Measurements from ENCODE around the gene IL17RE. TPM values are rescaled to one million over a fixed set of nuclear protein-coding genes. Genes with fewer than 3 reads are reported as not detected.
"Not testable (repeated sequence)": the region's sequence is repeated elsewhere in the genome, so short reads cannot be mapped to it uniquely, and the experiment has no call there.

Gene IL17RE
- total RNA-seq, 1 donor from 2014 or later, result under 0.01 TPM

DNA sequence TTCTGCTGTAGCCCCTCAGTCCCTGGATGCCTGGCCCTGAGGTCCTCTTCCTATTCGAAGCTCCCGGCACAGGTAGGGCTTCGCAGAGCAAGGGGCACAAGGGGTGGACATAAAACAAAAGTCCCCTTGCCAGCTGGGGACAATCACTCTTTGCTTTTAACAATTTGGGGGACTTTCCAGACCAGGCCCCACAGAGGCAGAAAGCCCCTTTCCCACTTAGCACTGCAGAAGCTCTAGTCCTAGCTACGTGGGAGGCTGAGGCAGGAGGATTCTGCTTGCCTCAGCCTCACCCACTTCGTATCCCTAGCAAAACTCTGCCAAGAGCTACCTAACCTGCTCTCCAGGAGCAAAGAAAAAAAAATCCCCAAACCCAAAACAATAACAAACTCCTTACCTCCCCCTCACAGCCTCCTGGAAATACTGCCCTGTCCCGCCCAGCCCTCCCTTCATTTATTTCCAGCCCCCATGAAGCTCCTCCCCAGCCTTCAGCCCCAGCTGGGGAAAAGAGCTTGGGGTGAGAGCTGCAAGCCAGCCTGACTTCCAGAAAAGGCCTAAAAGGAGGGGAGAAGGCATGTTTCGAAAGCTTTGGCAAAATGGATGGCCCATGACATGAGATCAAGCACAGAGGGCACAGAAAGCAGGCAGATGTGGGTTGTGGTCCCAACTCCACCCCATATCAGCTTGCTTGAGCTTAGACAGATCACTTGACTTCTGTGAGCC, 22.7 kb upstream of the IL17RE start, which contains the start of gene CIDEC:
Gene CIDEC (minus strand): TSS at position 424 of the 720 bp plus-strand sequence. CDS start 1,767 bp downstream, outside the sequence.
- DNase-seq (ENCODE audit: low spot score in 2 of 2) (no peak), FAIRE-seq (no peak)

GRCh38 chr3:9881441-9881840, 21.2 kb upstream of the IL17RE start:
- DNase-seq (ENCODE audit: low spot score in 2 of 2) (no peak), FAIRE-seq (no peak)

GRCh38 chr3:9883706-9884554, 18.7 kb upstream of the IL17RE start:
- DNase-seq (ENCODE audit: low spot score in 2 of 2), result no peak

DNA sequence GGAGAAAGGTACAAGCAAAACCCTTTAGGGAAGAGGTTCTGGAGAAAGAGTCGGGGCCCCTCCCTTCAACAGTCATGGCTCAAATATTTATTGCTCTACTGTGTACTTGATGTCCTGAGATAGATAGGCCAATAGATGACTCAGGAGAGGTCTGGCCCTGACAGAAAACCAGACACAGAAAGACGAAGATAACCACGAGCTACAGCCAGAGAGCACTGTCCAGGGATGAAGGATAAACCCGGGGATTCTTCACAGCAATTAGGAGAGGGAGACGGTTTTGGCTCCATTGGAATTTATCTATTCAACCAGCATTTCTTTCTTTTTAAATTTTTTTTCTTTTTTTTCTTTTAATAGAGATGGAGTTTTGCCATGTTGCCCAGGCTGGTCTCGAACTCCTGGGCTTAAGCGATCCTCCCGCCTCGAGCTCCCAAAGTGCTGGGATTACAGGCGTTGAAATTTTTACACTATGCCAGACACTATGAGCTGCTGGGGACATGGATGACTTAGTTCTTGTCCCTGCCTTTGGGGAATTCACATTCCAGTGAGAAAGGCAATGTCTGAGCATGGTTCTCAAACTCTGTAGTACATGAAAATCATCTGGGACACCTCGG, 18.0 kb upstream of the IL17RE start:
- no peak for FAIRE-seq
- no peak for DNase-seq (ENCODE audit: low spot score in 2 of 2)

More at GRCh38 chr3:9883706-9884554, 18.7 kb upstream of the IL17RE start:
- no peak for FAIRE-seq

GRCh38 chr3:9886328-9886727, 16.3 kb upstream of the IL17RE start:
- FAIRE-seq (no peak), DNase-seq (ENCODE audit: low spot score in 2 of 2) (no peak)

DNA sequence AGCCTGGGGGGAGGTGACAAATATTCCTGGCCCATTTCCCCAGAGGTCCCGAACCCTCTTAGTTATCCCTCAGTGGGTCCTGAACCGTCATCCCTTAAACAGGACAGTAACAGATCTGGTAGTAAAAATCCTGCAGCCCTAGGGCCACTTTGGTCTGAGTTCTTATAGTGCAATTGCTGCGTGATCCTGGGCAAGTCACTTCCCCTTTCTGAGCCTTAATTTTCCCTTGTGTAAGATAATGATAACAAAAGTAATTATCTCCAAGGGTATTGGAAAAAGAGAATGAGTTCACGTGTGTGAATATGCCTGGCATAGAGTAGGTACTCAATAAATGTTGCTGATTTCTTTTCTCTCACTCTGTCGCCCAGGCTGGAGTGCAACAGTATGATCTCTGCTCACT, 15.2 kb upstream of the IL17RE start:
- DNase-seq (ENCODE audit: low spot score in 2 of 2) (no peak), FAIRE-seq (no peak)

DNA sequence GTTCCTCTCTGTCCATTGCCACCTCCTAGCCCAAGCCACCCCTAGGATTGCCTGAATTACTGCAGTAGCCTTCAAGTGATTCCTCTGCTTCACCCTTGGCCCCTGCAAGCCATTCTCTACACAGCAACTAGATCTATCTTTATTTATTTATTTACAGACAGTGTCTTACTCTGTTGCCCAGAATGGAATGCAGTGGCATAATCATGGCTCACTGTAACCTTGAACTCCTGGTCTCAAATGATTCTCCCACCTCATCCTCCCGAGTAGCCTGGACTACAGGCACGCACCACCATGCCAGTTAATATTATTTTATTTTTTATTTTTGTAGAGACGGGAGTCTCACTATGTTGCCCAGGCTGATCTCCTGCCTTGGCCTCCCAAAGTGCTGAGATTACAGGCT, 14.1 kb upstream of the IL17RE start:
- FAIRE-seq (no peak), DNase-seq (ENCODE audit: low spot score in 2 of 2) (no peak)

DNA sequence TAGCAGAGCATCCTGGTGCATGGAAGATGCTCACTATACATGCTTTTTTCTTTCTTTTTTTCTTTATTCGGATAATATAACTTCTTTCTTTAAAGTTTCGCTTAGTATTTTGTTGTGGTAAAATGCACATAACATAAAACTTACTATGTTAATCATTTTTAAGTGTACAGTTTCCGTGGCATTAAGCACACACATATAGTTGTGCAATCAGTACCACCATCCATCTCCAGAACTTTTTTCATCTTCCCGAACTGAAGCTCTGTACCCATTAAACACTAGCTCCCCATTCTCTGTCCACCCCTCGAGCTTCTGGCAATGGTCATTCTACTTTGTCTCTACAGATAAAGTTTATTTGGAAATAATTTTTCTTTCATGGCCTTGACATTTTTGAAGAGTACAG, 13.2 kb upstream of the IL17RE start:
- DNase-seq (ENCODE audit: low spot score in 2 of 2), result no peak
- no peak for FAIRE-seq

- peak; percentile 91 to 93 for DNase-seq (ENCODE audit: low spot score in 2 of 2)
- FAIRE-seq, result no peak
These were observed 12.2 kb upstream of the IL17RE start, which contains the start of gene JAGN1 for GRCh38 chr3:9890249-9891071. JAGN1 (plus strand) TSS chr3:9890610; CDS start chr3:9890723, 113 bp downstream.

GRCh38 chr3:9891072-9891622, 11.5 kb upstream of the IL17RE start:
- FAIRE-seq, result no peak
- DNase-seq (ENCODE audit: low spot score in 2 of 2), result no peak

GRCh38 chr3:9893739-9894138, 8.9 kb upstream of the IL17RE start:
- DNase-seq (ENCODE audit: low spot score in 2 of 2) (no peak), FAIRE-seq (no peak)

GRCh38 chr3:9895715-9896114, 6.9 kb upstream of the IL17RE start:
- DNase-seq (ENCODE audit: low spot score in 2 of 2); FAIRE-seq: not testable (repeated sequence)

- not testable (repeated sequence) for DNase-seq (ENCODE audit: low spot score in 2 of 2); FAIRE-seq
These were observed 5.8 kb upstream of the IL17RE start for GRCh38 chr3:9896755-9897407.

- FAIRE-seq, result no peak
- no peak for DNase-seq (ENCODE audit: low spot score in 2 of 2)
These were observed 5.0 kb upstream of the IL17RE start for GRCh38 chr3:9897408-9898372.

GRCh38 chr3:9898467-9899241, 4.0 kb upstream of the IL17RE start:
- FAIRE-seq, result no peak
- DNase-seq (ENCODE audit: low spot score in 2 of 2), result no peak

DNA sequence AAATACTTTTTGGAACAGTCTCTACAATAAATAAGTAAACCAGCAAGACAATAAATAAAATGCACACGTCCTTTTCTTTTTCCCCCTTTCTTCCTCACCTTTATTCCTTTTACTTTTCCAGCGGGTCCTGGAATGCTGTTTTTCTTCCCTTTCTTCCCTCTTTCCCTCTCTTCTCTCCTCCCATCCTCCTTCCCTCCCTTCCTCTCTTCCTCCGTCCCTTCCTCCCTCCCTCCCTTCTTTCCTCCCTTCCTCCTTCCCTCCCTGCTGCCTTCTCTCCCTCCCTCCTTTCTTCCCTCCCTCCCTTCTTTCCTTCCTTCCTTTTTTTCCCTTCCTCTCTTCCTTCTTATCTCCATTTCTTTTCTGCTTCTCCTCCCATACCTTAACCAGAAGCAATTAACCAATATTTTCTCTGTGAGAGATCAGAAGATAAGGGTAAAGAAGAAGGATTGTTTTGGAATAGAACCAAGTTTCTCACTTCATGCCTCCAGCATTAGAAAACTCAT, 3.3 kb upstream of the IL17RE start:
- DNase-seq (ENCODE audit: low spot score in 2 of 2) (no peak), FAIRE-seq (no peak)

DNA sequence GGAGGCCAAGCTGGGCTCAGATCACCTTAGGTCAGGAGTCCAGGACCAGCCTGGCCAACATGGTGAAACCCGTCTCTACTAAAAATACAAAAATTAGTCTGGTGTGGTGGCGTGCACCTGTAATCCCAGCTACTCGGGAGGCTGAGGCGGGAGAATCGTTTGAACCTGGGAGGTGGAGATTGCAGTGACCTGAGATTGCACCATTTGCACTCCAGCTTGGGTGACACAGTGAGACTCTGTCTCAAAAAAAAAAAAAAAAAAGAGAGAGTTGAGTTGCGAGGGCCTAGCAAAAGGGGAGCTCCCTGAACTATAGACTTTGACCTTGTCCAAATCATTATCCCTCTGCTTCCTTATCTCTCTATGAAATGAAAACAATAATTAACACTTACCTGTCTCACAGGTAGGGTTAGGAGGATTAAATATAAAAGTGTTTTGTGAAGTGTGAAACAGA, 1.7 kb upstream of the IL17RE start:
- not testable (repeated sequence) for DNase-seq (ENCODE audit: low spot score in 2 of 2); FAIRE-seq

All from frontal cortex (tissue), 4 donors.